DOHH2 (cell line): ENCODE data around the gene FTSJ3.

Source experiments
- H3F3A ChIP-seq: fragments of 200-600 bp; sonication (generic), shearing (Covaris generic); 2 replicates; pipeline ENCODE4 v1.6.0; 2016; ENCODE audit warnings: antibody characterized with exemption, mild to moderate bottlenecking; ENCODE audit not compliant: control insufficient read depth, insufficient read depth
- H3K27ac ChIP-seq: fragments of 200-600 bp; sonication (generic); 2 replicates; pipeline ENCODE4 v1.5.1; 2014; ENCODE audit warnings: low read depth, mild to moderate bottlenecking, low read length, moderate library complexity
- H3K27me3 ChIP-seq: fragments of 200-600 bp; sonication (generic); 2 replicates; pipeline ENCODE4 v1.6.1; 2014; ENCODE audit warnings: mild to moderate bottlenecking, low read length, mixed read lengths; ENCODE audit not compliant: control insufficient read depth
- H3K36me3 ChIP-seq: fragments of 200-600 bp; sonication (generic); 2 replicates; pipeline ENCODE4 v1.6.1; 2014; ENCODE audit warnings: mild to moderate bottlenecking, low read length, moderate library complexity, mixed read lengths; ENCODE audit not compliant: control insufficient read depth
- H3K4me1 ChIP-seq: fragments of 200-600 bp; sonication (generic); 2 replicates; pipeline ENCODE4 v1.6.1; 2014; ENCODE audit warnings: mild to moderate bottlenecking, low read length, mixed read lengths; ENCODE audit not compliant: control insufficient read depth
- H3K4me2 ChIP-seq: fragments of 200-600 bp; sonication (generic); 2 replicates; pipeline ENCODE4 v1.6.0; 2014; ENCODE audit warnings: mild to moderate bottlenecking, low read length, moderate library complexity
- H3K4me3 ChIP-seq: fragments of 200-600 bp; sonication (generic); 2 replicates; pipeline ENCODE4 v1.5.1; 2014; ENCODE audit warnings: mild to moderate bottlenecking, low read length, mixed read lengths
- H3K79me2 ChIP-seq: fragments of 200-600 bp; sonication (generic); 2 replicates; pipeline ENCODE4 v1.6.1; 2014; ENCODE audit warnings: mild to moderate bottlenecking, low read length, mixed read lengths; ENCODE audit not compliant: control insufficient read depth
- H3K9me2 ChIP-seq: fragments of 200-600 bp; sonication (generic); replicated peaks from 2 replicates; pipeline ENCODE4 v1.6.1; 2014; ENCODE audit warnings: mild to moderate bottlenecking, low read length, mixed read lengths; ENCODE audit not compliant: control insufficient read depth
- H3K9me3 ChIP-seq: fragments of 200-600 bp; sonication (generic); 2 replicates; pipeline ENCODE4 v1.6.1; 2014; ENCODE audit warnings: antibody characterized with exemption, low read length, mixed read lengths; ENCODE audit not compliant: control insufficient read depth, insufficient read depth
- H4K20me1 ChIP-seq: fragments of 200-600 bp; sonication (generic); 2 replicates; pipeline ENCODE4 v1.6.0; 2014; ENCODE audit warnings: low read depth, mild to moderate bottlenecking, antibody characterized with exemption, low read length, moderate library complexity; ENCODE audit not compliant: control insufficient read depth, insufficient read depth
- EZH2phosphoT487 ChIP-seq: fragments of 200-600 bp; sonication (generic); IDR thresholded peaks from 2 replicates; pipeline ENCODE4 v1.6.1; 2017; ENCODE audit warnings: borderline replicate concordance, mild to moderate bottlenecking, antibody characterized with exemption, low read length, moderate library complexity, mixed read lengths
- TF ChIP-seq, protein P1 (sequence below): fragments of 200-600 bp; sonication (generic); IDR thresholded peaks from one replicate; pipeline ENCODE4 v1.5.1; 2014; ENCODE audit warnings: antibody characterized with exemption, mild to moderate bottlenecking, low read depth, low read length; ENCODE audit not compliant: poor library complexity, severe bottlenecking

The FTSJ3 gene

DNA sequence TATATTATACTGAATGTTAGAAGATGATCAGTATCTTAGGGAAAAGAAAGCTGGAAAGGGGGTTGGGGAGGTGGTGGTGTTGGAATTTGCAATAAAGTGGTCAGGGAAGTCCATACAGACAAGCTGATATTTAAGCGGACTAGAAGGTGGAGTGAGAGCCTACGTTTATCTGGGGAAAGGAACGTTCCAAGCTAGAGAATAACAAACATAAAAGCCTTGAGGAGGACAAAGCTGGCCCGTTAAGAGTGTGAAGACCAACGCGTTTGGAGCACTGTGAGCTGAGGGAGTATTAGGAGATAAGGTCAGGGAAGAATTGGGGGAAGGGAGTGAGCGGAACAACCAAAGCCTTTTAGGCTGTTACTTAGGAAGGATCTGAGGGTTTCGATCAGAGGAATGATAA is 52.0 kb downstream of the FTSJ3 start:
- Histone ChIP-seq H3K9me2 (no peaks in the 10 kb centered on the region), H3K79me2 (peaks cover 98% of the 10 kb centered on the region), H3K9me3 (no peaks in the 10 kb centered on the region), H3K27me3 (no peaks in the 10 kb centered on the region), H3K36me3 (peaks cover 79% of the 10 kb centered on the region), H4K20me1 (peaks cover 38% of the 10 kb centered on the region), H3F3A (0 out of 2 replicates have a peak, but pooled peaks cover 4% of the 10 kb centered on the region), H3K4me1 (peaks cover 47% of the 10 kb centered on the region), H3K4me2 (peak overlapping the region; percentile 85), H3K27ac (no peak overlapping the region), H3K4me3 (peak overlapping the region; percentile 97)
- TF ChIP-seq, protein P1, sequence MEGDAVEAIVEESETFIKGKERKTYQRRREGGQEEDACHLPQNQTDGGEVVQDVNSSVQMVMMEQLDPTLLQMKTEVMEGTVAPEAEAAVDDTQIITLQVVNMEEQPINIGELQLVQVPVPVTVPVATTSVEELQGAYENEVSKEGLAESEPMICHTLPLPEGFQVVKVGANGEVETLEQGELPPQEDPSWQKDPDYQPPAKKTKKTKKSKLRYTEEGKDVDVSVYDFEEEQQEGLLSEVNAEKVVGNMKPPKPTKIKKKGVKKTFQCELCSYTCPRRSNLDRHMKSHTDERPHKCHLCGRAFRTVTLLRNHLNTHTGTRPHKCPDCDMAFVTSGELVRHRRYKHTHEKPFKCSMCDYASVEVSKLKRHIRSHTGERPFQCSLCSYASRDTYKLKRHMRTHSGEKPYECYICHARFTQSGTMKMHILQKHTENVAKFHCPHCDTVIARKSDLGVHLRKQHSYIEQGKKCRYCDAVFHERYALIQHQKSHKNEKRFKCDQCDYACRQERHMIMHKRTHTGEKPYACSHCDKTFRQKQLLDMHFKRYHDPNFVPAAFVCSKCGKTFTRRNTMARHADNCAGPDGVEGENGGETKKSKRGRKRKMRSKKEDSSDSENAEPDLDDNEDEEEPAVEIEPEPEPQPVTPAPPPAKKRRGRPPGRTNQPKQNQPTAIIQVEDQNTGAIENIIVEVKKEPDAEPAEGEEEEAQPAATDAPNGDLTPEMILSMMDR = no peak
- TF ChIP-seq EZH2phosphoT487 = no peak

DNA sequence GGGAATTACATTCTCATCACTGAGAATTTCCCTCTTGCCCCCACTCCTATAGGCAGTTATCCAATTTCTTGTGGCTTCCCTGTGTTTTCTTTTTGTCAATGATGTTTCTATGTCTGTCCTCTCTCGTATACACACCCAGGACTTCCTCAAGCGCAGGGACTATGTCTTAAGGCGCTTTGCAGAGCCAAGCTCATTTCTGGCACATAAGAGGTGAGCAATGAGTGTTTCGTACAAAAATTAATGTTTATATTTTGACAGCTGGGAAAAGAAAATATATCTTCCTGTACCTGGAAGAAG is 52.5 kb downstream of the FTSJ3 start:
- Histone ChIP-seq H3K79me2 (peaks cover 98% of the 10 kb centered on the region), H3K36me3 (peaks cover 81% of the 10 kb centered on the region), H3K4me2 (peak overlapping the region; percentile 85), H3F3A (0 out of 2 replicates have a peak, but pooled peaks cover 4% of the 10 kb centered on the region), H3K27ac (peak overlapping the region; percentile 92), H3K4me1 (peaks cover 51% of the 10 kb centered on the region), H3K9me3 (no peaks in the 10 kb centered on the region), H3K4me3 (peak overlapping the region; percentile 97), H4K20me1 (peaks cover 41% of the 10 kb centered on the region), H3K9me2 (no peaks in the 10 kb centered on the region), H3K27me3 (no peaks in the 10 kb centered on the region)
- TF ChIP-seq, protein P1 = no peak
- TF ChIP-seq EZH2phosphoT487 = no peak

DNA sequence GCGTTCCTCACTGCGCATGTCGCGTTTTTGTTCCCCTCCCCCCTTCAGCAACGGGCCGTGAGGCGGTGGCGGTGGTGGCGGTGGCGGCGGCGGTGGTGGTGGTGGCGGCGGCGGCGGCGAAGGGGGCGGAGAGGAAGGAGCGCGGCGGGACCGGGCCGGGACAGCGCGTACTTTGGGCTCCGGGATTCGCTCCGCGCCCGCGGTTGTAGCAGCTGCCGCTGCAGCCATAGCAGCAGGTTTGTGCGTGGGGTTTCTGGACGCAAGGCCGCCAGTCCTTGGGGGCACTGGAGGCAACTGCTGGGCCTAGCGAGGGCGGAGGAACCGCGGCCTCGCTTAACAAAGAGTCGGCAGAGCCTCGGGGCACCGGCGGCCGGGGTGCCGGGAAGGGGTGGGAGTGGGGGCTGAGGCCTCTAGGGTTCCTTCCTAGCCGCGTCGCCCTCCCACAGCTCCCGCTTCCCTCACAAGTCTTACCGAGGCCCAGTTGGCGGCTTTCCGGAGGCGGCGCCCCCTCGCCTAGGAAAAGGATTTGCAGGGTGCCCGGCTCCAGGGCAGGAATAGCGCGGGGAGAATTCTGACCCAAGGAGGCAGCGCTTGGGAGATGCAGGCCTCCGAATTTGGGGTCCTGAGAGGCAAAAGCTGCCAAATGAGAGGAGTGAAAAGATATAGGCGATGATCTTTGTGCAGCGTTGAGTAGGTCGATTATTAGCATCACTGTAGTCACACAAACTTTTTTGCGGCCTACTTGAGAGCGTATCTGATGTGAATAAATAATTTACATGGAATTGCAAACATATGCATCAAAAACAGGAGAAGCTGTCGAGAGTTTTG is 53.1 kb downstream of the FTSJ3 start, which contains the start of gene DDX42:
Gene DDX42, plus strand, starts transcription at position 30 of the 828 bp plus-strand sequence. CDS start 12,880 bp downstream, outside the sequence.
- Histone ChIP-seq H3K4me1 (peaks cover 53% of the 10 kb centered on the region), H3K36me3 (peaks cover 79% of the 10 kb centered on the region), H3K79me2 (peaks cover 98% of the 10 kb centered on the region), H3K9me3 (no peaks in the 10 kb centered on the region), H3F3A (0 out of 2 replicates have a peak, but pooled peaks cover 4% of the 10 kb centered on the region), H3K27ac (peak within 1 kb of the TSS; percentile 92), H3K9me2 (no peaks in the 10 kb centered on the region), H3K4me2 (peak within 1 kb of the TSS; percentile 85), H3K27me3 (no peaks in the 10 kb centered on the region), H4K20me1 (peaks cover 39% of the 10 kb centered on the region), H3K4me3 (peak within 1 kb of the TSS; percentile 97)
- no peak for TF ChIP-seq EZH2phosphoT487
- TF ChIP-seq, protein P1 = peak; percentile 25
